Heart left ventricle (tissue), 16 donors: Measurements from ENCODE around the gene HS3ST3B1. TPM values are rescaled to one million over a fixed set of nuclear protein-coding genes. Genes with fewer than 3 reads are reported as not detected.
A peak's percentile ranks its signal among the peaks of the same experiment; 100 is the strongest.

ENCODE experiments used
- ATAC-seq, 4 donors: fragments of 200-7000 bp; cut with Tn5 transposase; one replicate each; pipeline ENCODE4 v1.9.1; 2020 to 2022; ENCODE audit warnings: moderate library complexity in 4 of 4, mild to moderate bottlenecking in 3 of 4, moderate number of reproducible peaks in 1 of 4
- DNase-seq, 5 donors: peaks; one replicate each; pipeline ENCODE4 v3.0.0-alpha.2; 2020
- H3K27ac ChIP-seq, 12 donors: fragments of 200-600 bp; sonication (generic) in 4 of 12; one replicate each; pipeline versions ENCODE4 v1.5.0 to v1.8.0; 2016 to 2022; ENCODE audit warnings: mild to moderate bottlenecking in 2 of 12
- H3K27me3 ChIP-seq, 9 donors: fragments of 200-600 bp; sonication (generic) in 2 of 9; one replicate each; pipeline versions ENCODE4 v1.5.1 to v1.8.0; 2016 to 2022; ENCODE audit warnings: mild to moderate bottlenecking in 3 of 9
- H3K36me3 ChIP-seq, 9 donors: fragments of 200-600 bp; sonication (generic) in 2 of 9; one replicate each; pipeline versions ENCODE4 v1.5.0 to v1.8.0; 2018 to 2022; ENCODE audit warnings: mild to moderate bottlenecking in 2 of 9
- H3K4me1 ChIP-seq, 12 donors: fragments of 200-600 bp; sonication (generic) in 4 of 12; one replicate each; pipeline versions ENCODE4 v1.5.0 to v1.8.0; 2016 to 2022; ENCODE audit warnings: mild to moderate bottlenecking in 3 of 12
- H3K4me3 ChIP-seq, 12 donors: fragments of 200-600 bp; sonication (generic) in 4 of 12; one replicate each; pipeline versions ENCODE4 v1.5.0 to v1.8.0; 2017 to 2022; ENCODE audit warnings: mild to moderate bottlenecking in 9 of 12, moderate library complexity in 4 of 12
- H3K9me3 ChIP-seq, 12 donors: fragments of 200-600 bp; sonication (generic) in 4 of 12; one replicate each; pipeline versions ENCODE4 v1.5.0 to v1.8.0; 2016 to 2022; ENCODE audit warnings: mild to moderate bottlenecking in 1 of 12
- CTCF ChIP-seq, 12 donors: fragments of 200-600 bp; sonication (generic) in 4 of 12; IDR thresholded peaks; one replicate each; pipeline versions ENCODE4 v1.5.0 to v1.8.0; 2018 to 2022; ENCODE audit warnings: antibody characterized with exemption in 12 of 12, mild to moderate bottlenecking in 5 of 12
- POLR2A ChIP-seq, 2 donors: fragments of 450-650 bp; IDR thresholded peaks; one replicate each; pipeline ENCODE4 v1.6.1; 2017; ENCODE audit warnings: antibody characterized with exemption in 2 of 2, mild to moderate bottlenecking in 2 of 2, moderate library complexity in 2 of 2
- WGBS, 4 donors: extraction: QIAGEN DNeasy Blood & Tissue Kit in 2 of 4; methylation state at CpG; one replicate each; pipeline versions ENCODE4 v1.1.5 to v1.1.7; 2013 to 2018; 5-methylcytosine and 5-hydroxymethylcytosine counted together
- intact Hi-C, 10 donors: fragments of 100-400 bp; cut with DNase I; formaldehyde crosslinking; loops; one replicate each; pipeline versions ENCODE4 v1.11.1 to v1.14.2; 2022
- long read RNA-seq, 3 donors: library from polyadenylated mRNA; unstranded; transcript quantifications; one replicate each; pipeline ENCODE4 v2.0.0, GENCODE V29; 2020 to 2021
- polyA plus RNA-seq, 2 donors: library from polyadenylated mRNA; stranded (reverse); fragments of 200-250 nt; gene quantifications; one replicate each; pipeline ENCODE4 v1.2.3, GENCODE V29; 2013
- total RNA-seq, 9 donors: library from RNA; depleted of rRNA in 2 of 9; stranded (reverse); fragments of >200 nt in 2 of 9; fragmentation: NEBNext Ultra II Directional in 3 of 9; extraction: Animal tissue kit (Norgen Biotek cat#: 25700) in 3 of 9; gene quantifications; one replicate each; pipeline versions ENCODE4 v1.1.0 to v1.2.4, GENCODE V29; 2016 to 2023
- donor health status: ischemic (EF 13 %, LVEDD 7.1; RV severe dilation, severe dysfunction).
- donor health status: healthy with polysubstance abuse.
- donor health status: DM: no; HTN: yes; CAD: no.
- donor health status: DM: no; HTN: no; CAD: no.
- donor health status: ischemic (EF 25% LVEDD 6.9; RV normal size, moderate dysfunction).
- donor health status: ischemic (EF 25% LVEDD 5.7; RV mildly dilated, moderate dysfunction).
- donor health status: healthy.
- donor health status: DM: yes; HTN: yes; CAD: no.
- donor health status: ischemic (EF 35%, LVEDD 5.7; RV mildly dilated, moderate dysfunction).
- donor health status: nonischemic (EF 11% LVEDD 7.7; RV severe dilation, severe dysfunction).
- donor health status: DM: yes; HTN: yes; CAD: no.
- donor health status: PGD.
- donor health status: ischemic (EF 29% LVEDD 5.4; RV normal size, mild dysfunction).
- donor health status: nonischemic (EF 23%, LVEDD 6.1; RV moderate dilation, normal function).

HS3ST3B1 gene
- total RNA-seq (1 to 10 TPM; 1.8 to 3.9 (median 3.4) TPM), polyA plus RNA-seq (1 to 10 TPM in 1 of 2 donors, under 1 TPM in 1; 0.61 to 2.3 TPM)
- long read RNA-seq, donor 1, partial matches to known transcripts, result 0 of 5 reads
- long read RNA-seq, donor 1, other reads (novel, unspliced or antisense), result 3 of 5 reads
- long read RNA-seq, donor 2, full-length matches to known transcripts, result 5 of 10 reads
- long read RNA-seq, donor 2, partial matches to known transcripts, result 0 of 10 reads
- long read RNA-seq, donor 2, other reads (novel, unspliced or antisense), result 5 of 10 reads
- long read RNA-seq, donor 3, result 0 reads

DNA sequence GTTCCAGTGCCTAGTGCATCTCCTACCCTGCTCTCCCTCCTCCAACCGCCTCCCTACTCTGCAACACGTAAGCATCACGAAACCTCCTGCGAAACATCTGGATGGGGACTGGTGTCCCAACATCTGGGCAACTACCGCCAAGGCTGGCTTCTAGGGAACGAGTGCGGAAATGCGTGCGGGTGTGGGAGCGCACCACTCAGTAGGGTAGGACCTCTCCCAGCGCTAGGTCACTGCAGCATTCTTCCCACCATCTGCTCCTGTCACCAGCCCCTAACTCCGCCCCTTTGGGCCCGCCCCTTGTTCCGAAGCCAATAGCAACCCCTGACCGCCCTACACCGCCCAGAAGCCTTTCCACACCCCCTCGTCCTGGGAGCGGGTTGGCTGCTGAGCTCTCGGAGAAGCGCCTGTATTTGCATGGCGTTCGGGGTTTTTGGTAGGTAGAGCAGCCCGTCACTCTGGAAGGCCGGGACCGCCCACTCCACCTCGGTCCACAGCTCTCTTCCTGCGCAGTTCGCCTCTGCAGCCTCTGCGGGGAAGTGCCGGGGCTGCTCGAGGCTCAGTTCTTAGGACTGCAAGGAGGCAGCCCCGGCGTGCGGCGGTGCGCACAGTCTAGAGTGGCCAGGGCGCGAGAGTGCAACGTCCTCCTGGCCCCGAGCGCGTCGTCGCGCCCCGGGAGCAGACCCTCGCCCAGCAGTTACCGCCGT, at the start of gene HS3ST3B1:
Gene HS3ST3B1, plus strand, starts transcription at position 507 of the 704 bp plus-strand sequence. CDS start 438 bp downstream, outside the sequence.
- 1 to 3% (median 1%) methylated on average over 19 to 49 of the region's 49 CpGs for WGBS, 4 donors
- Histone ChIP-seq H3K27me3 (peaks cover 26 to 86% (median 63%) of the 10 kb centered on the region in 9 donors), H3K4me1 (peaks cover 0 to 76% (median 48%) of the 10 kb centered on the region in 12 donors), H3K4me3 (peak within 1 kb of the TSS; percentile 53 to 78 (median 62)), H3K27ac (peak within 1 kb of the TSS; percentile 35 to 90 (median 74)), H3K9me3 (no peaks in the 10 kb centered on the region), H3K36me3 (no peaks in the 10 kb centered on the region)
- TF ChIP-seq CTCF (IDR thresholded peaks at IDR 0.05) (peak in 2 of 12 donors; percentile 22 to 33), POLR2A (IDR thresholded peaks at IDR 0.05) (peak; percentile 33 to 86)
- DNase-seq, result peak; percentile 98 to 99 (median 98)
- intact Hi-C loops, result loop anchor here (1.0 to 10.0 kb wide), 17 partner anchors 228 to 1276 kb away; partner anchors contain the start of gene COX10 (in 4 of the 10)
- ATAC-seq, result peak; percentile 93 to 97 (median 96)

GRCh38 chr17:14261406-14261805, 39.5 kb upstream of the HS3ST3B1 start:
- WGBS, 4 donors, result 89 to 90% (median 90%) methylated on average over 5 of the region's 5 CpGs
- Histone ChIP-seq H3K27me3 (peaks cover 0 to 8% (median 0%) of the 10 kb centered on the region in 9 donors), H3K4me1 (no peaks in the 10 kb centered on the region), H3K27ac (no peak overlapping the region), H3K36me3 (no peaks in the 10 kb centered on the region), H3K9me3 (peaks cover 0 to 8% (median 0%) of the 10 kb centered on the region in 12 donors), H3K4me3 (no peak overlapping the region)
- ATAC-seq (no peak), DNase-seq (no peak)
- intact Hi-C loops, result no loop called here
- TF ChIP-seq CTCF (IDR thresholded peaks at IDR 0.05) (no peak), POLR2A (IDR thresholded peaks at IDR 0.05) (no peak)

DNA sequence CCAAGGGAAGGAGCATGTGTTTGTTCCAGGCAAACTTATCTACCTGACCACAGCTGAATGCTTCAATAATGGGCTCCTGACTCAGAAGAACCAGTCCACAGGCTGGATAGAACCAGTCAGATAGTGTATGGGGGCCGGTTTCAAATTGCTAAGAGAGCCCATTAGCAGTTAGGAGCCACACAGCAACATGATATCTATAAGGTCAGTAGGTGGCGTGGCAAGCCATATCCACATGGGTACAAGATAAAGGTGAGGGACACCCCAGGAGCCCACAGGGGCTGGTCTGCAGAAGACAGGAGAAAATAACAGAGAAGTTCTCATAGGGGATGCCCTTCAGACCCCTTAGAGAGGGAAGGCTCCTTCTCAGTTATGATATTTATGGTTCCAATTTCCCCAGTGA, 32.6 kb upstream of the HS3ST3B1 start:
- 67 to 84% (median 70%) methylated on average over 2 of the region's 2 CpGs for WGBS, 4 donors
- Histone ChIP-seq H3K4me1 (no peaks in the 10 kb centered on the region), H3K36me3 (no peaks in the 10 kb centered on the region), H3K27me3 (peaks cover 0 to 12% (median 0%) of the 10 kb centered on the region in 9 donors), H3K27ac (no peak overlapping the region), H3K4me3 (no peak overlapping the region), H3K9me3 (peaks cover 0 to 9% (median 0%) of the 10 kb centered on the region in 12 donors)
- TF ChIP-seq POLR2A (IDR thresholded peaks at IDR 0.05) (no peak), CTCF (IDR thresholded peaks at IDR 0.05) (no peak)
- ATAC-seq (no peak), DNase-seq (no peak)
- intact Hi-C loops, result no loop called here

DNA sequence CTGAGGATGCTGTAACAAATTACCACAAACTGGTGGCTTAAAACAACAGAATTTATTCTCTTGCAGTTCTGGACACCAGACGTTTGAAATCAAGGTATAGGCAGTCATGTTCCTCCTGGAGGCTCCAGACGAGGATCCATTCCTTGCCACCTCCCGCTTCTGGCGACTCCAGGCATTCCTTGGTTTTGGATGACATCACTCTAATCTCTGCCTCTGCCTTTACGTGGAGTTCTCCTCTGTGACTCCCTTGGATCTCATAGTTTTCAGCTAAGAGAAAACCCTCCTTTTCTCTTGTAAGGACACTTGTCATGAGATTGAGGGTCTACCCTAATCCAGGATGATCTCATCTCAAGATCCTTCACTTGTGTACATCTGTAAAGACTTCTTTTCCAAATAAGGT, 31.4 kb upstream of the HS3ST3B1 start:
- DNase-seq (no peak), ATAC-seq (no peak)
- TF ChIP-seq POLR2A (IDR thresholded peaks at IDR 0.05) (no peak), CTCF (IDR thresholded peaks at IDR 0.05) (no peak)
- no peak overlapping the region for H3K27ac ChIP-seq
- WGBS, 4 donors, result 54 to 72% (median 60%) methylated on average over 5 of the region's 5 CpGs
- peaks cover 0 to 13% (median 0%) of the 10 kb centered on the region in 12 donors for H3K9me3 ChIP-seq
- intact Hi-C loops, result no loop called here
- H3K27me3 ChIP-seq, result peaks cover 0 to 12% (median 0%) of the 10 kb centered on the region in 9 donors
- H3K36me3 ChIP-seq, result no peaks in the 10 kb centered on the region
- no peak overlapping the region for H3K4me3 ChIP-seq
- H3K4me1 ChIP-seq, result no peaks in the 10 kb centered on the region
